Measurements from ENCODE around the gene PLCH1. TPM values are rescaled to one million over a fixed set of nuclear protein-coding genes. Genes with fewer than 3 reads are reported as not detected.

PLCH1 gene
- total RNA-seq, 6 donors from 2014 or later: 7.7 to 26.3 (median 13.6) TPM

- no peak for DNase-seq
- H3K36me3 ChIP-seq: no peaks in the 10 kb centered on the region
- no peaks in the 10 kb centered on the region for H3K4me1 ChIP-seq
- TF ChIP-seq POLR2A (IDR thresholded peaks at IDR 0.05): no peak
- no peak for TF ChIP-seq EP300 (IDR thresholded peaks at IDR 0.05)
- TF ChIP-seq POLR2AphosphoS5 (IDR thresholded peaks at IDR 0.05): no peak
- no peak for TF ChIP-seq CTCF (IDR thresholded peaks at IDR 0.05)
- 50 to 63% methylated on average over 5 of the region's 5 CpGs for WGBS, 2 donors
- H3K27me3 ChIP-seq: no peaks in the 10 kb centered on the region
- peaks cover 0 to 11% (median 6%) of the 10 kb centered on the region in 4 donors for H3K9me3 ChIP-seq
- no peak overlapping the region for H3K4me3 ChIP-seq
- no peak for ATAC-seq (ENCODE audit: low FRiP score in 2 of 2)
- no peak overlapping the region for H3K27ac ChIP-seq
These were observed 30.6 kb downstream of the PLCH1 start for GRCh38 chr3:155714295-155714718.

- DNase-seq (no peak), ATAC-seq (ENCODE audit: low FRiP score in 2 of 2) (no peak)
- no peak for TF ChIP-seq POLR2A (IDR thresholded peaks at IDR 0.05)
- TF ChIP-seq CTCF (IDR thresholded peaks at IDR 0.05): no peak
- TF ChIP-seq POLR2AphosphoS5 (IDR thresholded peaks at IDR 0.05): no peak
- TF ChIP-seq EP300 (IDR thresholded peaks at IDR 0.05): no peak
- Histone ChIP-seq H3K4me1 (no peaks in the 10 kb centered on the region), H3K27ac (no peak overlapping the region), H3K36me3 (no peaks in the 10 kb centered on the region), H3K9me3 (peaks cover 0 to 1% (median 0%) of the 10 kb centered on the region in 4 donors), H3K4me3 (no peak overlapping the region), H3K27me3 (no peaks in the 10 kb centered on the region)
- WGBS, 2 donors: 89 to 91% methylated on average over 1 of the region's 1 CpG
These were observed 32.9 kb downstream of the PLCH1 start for GRCh38 chr3:155712008-155712407.

- DNase-seq (no peak), ATAC-seq (ENCODE audit: low FRiP score in 2 of 2) (no peak)
- H3K27me3 ChIP-seq: no peaks in the 10 kb centered on the region
- H3K9me3 ChIP-seq: no peaks in the 10 kb centered on the region
- H3K27ac ChIP-seq: no peak overlapping the region
- H3K4me3 ChIP-seq: no peak overlapping the region
- TF ChIP-seq CTCF (IDR thresholded peaks at IDR 0.05) (no peak), POLR2AphosphoS5 (IDR thresholded peaks at IDR 0.05) (no peak), EP300 (IDR thresholded peaks at IDR 0.05) (no peak), POLR2A (IDR thresholded peaks at IDR 0.05) (no peak)
- 72 to 86% methylated on average over 4 of the region's 4 CpGs for WGBS, 2 donors
- peaks cover 0 to 9% (median 3%) of the 10 kb centered on the region in 4 donors for H3K4me1 ChIP-seq
- H3K36me3 ChIP-seq: no peaks in the 10 kb centered on the region
These were observed 39.9 kb downstream of the PLCH1 start for GRCh38 chr3:155704771-155705559.

- ATAC-seq (ENCODE audit: low FRiP score in 2 of 2) (no peak), DNase-seq (no peak)
- TF ChIP-seq POLR2A (IDR thresholded peaks at IDR 0.05) (no peak), CTCF (IDR thresholded peaks at IDR 0.05) (no peak), EP300 (IDR thresholded peaks at IDR 0.05) (no peak), POLR2AphosphoS5 (IDR thresholded peaks at IDR 0.05) (no peak)
- WGBS, 2 donors: 70 to 78% methylated on average over 6 of the region's 6 CpGs
- H3K27me3 ChIP-seq: no peaks in the 10 kb centered on the region
- no peaks in the 10 kb centered on the region for H3K9me3 ChIP-seq
- H3K27ac ChIP-seq: no peak overlapping the region
- peaks cover 0 to 9% (median 3%) of the 10 kb centered on the region in 4 donors for H3K4me1 ChIP-seq
- no peak overlapping the region for H3K4me3 ChIP-seq
- no peaks in the 10 kb centered on the region for H3K36me3 ChIP-seq
These were observed 40.8 kb downstream of the PLCH1 start for GRCh38 chr3:155704061-155704460.
